A673 (cell line): Measurements from ENCODE around the gene DNAJB13.

ENCODE experiments used
- CTCF ChIP-seq: fragments of 300-800, 200-600 bp; sonication (generic); conservative IDR thresholded peaks from 2 replicates; pipeline ENCODE4 v1.5.1; 2017; ENCODE audit warnings: low read depth, mild to moderate bottlenecking, antibody characterized with exemption, low read length, moderate library complexity, mixed read lengths
- EZH2 ChIP-seq: fragments of 200-600 bp; sonication (generic); IDR thresholded peaks from 2 replicates; pipeline ENCODE4 v1.6.1; 2017; ENCODE audit warnings: borderline replicate concordance, low read depth, mild to moderate bottlenecking, mixed read lengths, antibody characterized with exemption, low read length; ENCODE audit not compliant: poor library complexity, severe bottlenecking

DNA sequence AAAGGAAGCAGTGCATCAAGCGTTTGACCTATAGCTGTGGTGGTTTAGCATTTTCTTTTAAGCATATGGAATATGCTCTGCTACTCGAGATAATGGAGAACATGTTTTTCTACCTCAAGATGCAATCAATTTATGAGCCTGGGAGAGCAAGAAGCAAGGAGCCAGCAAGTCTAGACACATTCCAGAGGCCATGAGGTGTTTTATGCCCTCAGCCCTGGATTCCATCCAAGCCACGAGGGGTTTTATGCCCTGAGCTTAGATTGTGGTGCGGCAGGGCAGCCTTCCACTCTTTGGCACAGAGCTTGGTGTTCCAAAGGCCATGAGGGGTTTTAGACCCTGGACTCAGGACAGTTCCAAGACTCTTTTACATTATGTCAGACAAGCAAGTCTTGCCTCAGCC, 11.7 kb upstream of the DNAJB13 start:
- TF ChIP-seq EZH2 = no peak
- TF ChIP-seq CTCF = no peak
